ENCODE data around the gene ADAMTS3.

The ADAMTS3 gene

GRCh38 chr4:72527038-72527646 is 41.9 kb downstream of the ADAMTS3 start:
- Histone ChIP-seq H3K9me3 (ENCODE audit: control insufficient read depth, insufficient read depth, low read depth, low read length) (no peaks in the 10 kb centered on the region), H3K27ac (ENCODE audit: extremely low read depth, low read depth, low read length) (no peak overlapping the region), H3K36me3 (ENCODE audit: control insufficient read depth in 2 of 2, insufficient read depth in 1 of 2, low read length in 2 of 2) (no peaks in the 10 kb centered on the region), H3K4me3 (ENCODE audit: low read depth, low read length) (no peak overlapping the region), H3K4me1 (ENCODE audit: control insufficient read depth, insufficient read depth, low read length) (no peaks in the 10 kb centered on the region)
- POLR2A ChIA-PET: no interaction called here
- TF ChIP-seq ZNF501 (tag by site-specific recombination; IDR thresholded peaks at IDR 0.05) (no peak), ZNF423 (tag by site-specific recombination; IDR thresholded peaks at IDR 0.05) (no peak)
- CTCF ChIA-PET: interaction anchor here (0.5 to 0.6 kb wide), 2 partner anchors 586 to 1392 kb away, joined by 4 read pairs; no protein-coding TSS in a partner anchor

GRCh38 chr4:72525938-72526337 is 43.1 kb downstream of the ADAMTS3 start:
- no peaks in the 10 kb centered on the region for H3K4me1 ChIP-seq (ENCODE audit: control insufficient read depth, insufficient read depth, low read length)
- H3K27ac ChIP-seq (ENCODE audit: extremely low read depth, low read depth, low read length): no peak overlapping the region
- H3K9me3 ChIP-seq (ENCODE audit: control insufficient read depth, insufficient read depth, low read depth, low read length): no peaks in the 10 kb centered on the region
- ChIA-PET CTCF (interaction anchor here (0.7 kb wide), 1 partner anchor 22 kb away, joined by 3 read pairs; no protein-coding TSS in a partner anchor), POLR2A (no interaction called here)
- no peak overlapping the region for H3K4me3 ChIP-seq (ENCODE audit: low read depth, low read length)
- TF ChIP-seq BCL11A (tag by site-specific recombination; IDR thresholded peaks at IDR 0.05; ENCODE audit: low read depth) (no peak), PATZ1 (tag by site-specific recombination; IDR thresholded peaks at IDR 0.05) (no peak), BCL6B (tag by site-specific recombination; IDR thresholded peaks at IDR 0.05) (no peak), HIC1 (tag by site-specific recombination; IDR thresholded peaks at IDR 0.05) (no peak), ZEB2 (tag by site-specific recombination; IDR thresholded peaks at IDR 0.05) (no peak), PBX3 (CRISPR knock-in tag; IDR thresholded peaks at IDR 0.05) (no peak), ZSCAN4 (tag by site-specific recombination; IDR thresholded peaks at IDR 0.05) (no peak), ZNF530 (tag by site-specific recombination; IDR thresholded peaks at IDR 0.05; ENCODE audit: low read depth) (no peak), ZNF202 (tag by site-specific recombination; IDR thresholded peaks at IDR 0.05; ENCODE audit: borderline replicate concordance) (no peak)
- no peaks in the 10 kb centered on the region for H3K36me3 ChIP-seq (ENCODE audit: control insufficient read depth in 2 of 2, insufficient read depth in 1 of 2, low read length in 2 of 2)

GRCh38 chr4:72522440-72522839 is 46.6 kb downstream of the ADAMTS3 start:
- no peak overlapping the region for H3K4me3 ChIP-seq (ENCODE audit: low read depth, low read length)
- H3K9me3 ChIP-seq (ENCODE audit: control insufficient read depth, insufficient read depth, low read depth, low read length): no peaks in the 10 kb centered on the region
- ChIA-PET CTCF (no interaction called here), POLR2A (no interaction called here)
- H3K4me1 ChIP-seq (ENCODE audit: control insufficient read depth, insufficient read depth, low read length): no peaks in the 10 kb centered on the region
- no peak overlapping the region for H3K27ac ChIP-seq (ENCODE audit: extremely low read depth, low read depth, low read length)
- no peaks in the 10 kb centered on the region for H3K36me3 ChIP-seq (ENCODE audit: control insufficient read depth in 2 of 2, insufficient read depth in 1 of 2, low read length in 2 of 2)
- no peak for TF ChIP-seq ZNF785 (tag by site-specific recombination; IDR thresholded peaks at IDR 0.05)
- TF ChIP-seq KLF7 (tag by site-specific recombination; IDR thresholded peaks at IDR 0.05; ENCODE audit: borderline replicate concordance): no peak
- TF ChIP-seq ZNF626 (tag by site-specific recombination; IDR thresholded peaks at IDR 0.05): no peak
- no peak for TF ChIP-seq ZNF239 (tag by site-specific recombination; IDR thresholded peaks at IDR 0.05)
- TF ChIP-seq OSR2 (tag by site-specific recombination; IDR thresholded peaks at IDR 0.05): no peak
- no peak for TF ChIP-seq ZNF335 (tag by site-specific recombination; conservative IDR thresholded peaks at IDR 0.05)
- TF ChIP-seq ZNF645 (tag by site-specific recombination; IDR thresholded peaks at IDR 0.05): no peak
- TF ChIP-seq ZBTB8A (tag by site-specific recombination; IDR thresholded peaks at IDR 0.05): no peak
- TF ChIP-seq ZNF132 (tag by site-specific recombination; IDR thresholded peaks at IDR 0.05; ENCODE audit: borderline replicate concordance): no peak
- no peak for TF ChIP-seq TCF7L2 (IDR thresholded peaks at IDR 0.05; ENCODE audit: borderline replicate concordance, low read depth, low read length)
- TF ChIP-seq ZNF561 (tag by site-specific recombination; IDR thresholded peaks at IDR 0.05; ENCODE audit: borderline replicate concordance): no peak
- TF ChIP-seq ZNF416 (tag by site-specific recombination; IDR thresholded peaks at IDR 0.05): no peak

All from HEK293 (cell line).